Stimulated activated CD8-positive, alpha-beta memory T cell treated with anti-CD3 and anti-CD28 coated beads, Interleukin-4, amount 100 ng/mL, for 24 hours (primary cell): ENCODE measurements around the gene CNOT2.

Source experiments
- DNase-seq: peaks from one replicate; pipeline ENCODE4 v3.0.0-alpha.2; 2020; ENCODE audit warnings: low read depth

CNOT2 gene

GRCh38 chr12:70305794-70306193 lies 62.6 kb downstream of the CNOT2 start:
- no peak for DNase-seq

DNA sequence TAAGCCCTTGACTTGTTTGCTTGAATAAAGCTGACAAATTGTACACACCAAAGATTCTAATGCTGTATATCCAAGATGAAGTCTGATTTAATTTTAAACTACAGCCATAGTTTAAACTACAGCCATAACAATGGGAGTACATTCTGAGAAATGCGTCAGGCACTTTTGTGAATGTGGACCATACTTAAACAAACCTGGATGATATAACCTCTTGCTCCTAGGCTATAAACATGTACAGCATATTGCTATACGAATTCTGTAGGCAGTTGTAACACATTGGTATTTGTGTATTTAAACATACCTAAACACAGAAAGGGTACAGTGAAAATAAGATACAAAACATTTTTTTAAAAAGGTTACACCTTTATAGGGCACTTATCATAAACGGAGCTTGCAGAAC lies 63.4 kb downstream of the CNOT2 start:
- no peak for DNase-seq

GRCh38 chr12:70307868-70308267 lies 64.6 kb downstream of the CNOT2 start:
- DNase-seq = no peak

GRCh38 chr12:70309348-70309747 lies 66.1 kb downstream of the CNOT2 start:
- DNase-seq = no peak

DNA sequence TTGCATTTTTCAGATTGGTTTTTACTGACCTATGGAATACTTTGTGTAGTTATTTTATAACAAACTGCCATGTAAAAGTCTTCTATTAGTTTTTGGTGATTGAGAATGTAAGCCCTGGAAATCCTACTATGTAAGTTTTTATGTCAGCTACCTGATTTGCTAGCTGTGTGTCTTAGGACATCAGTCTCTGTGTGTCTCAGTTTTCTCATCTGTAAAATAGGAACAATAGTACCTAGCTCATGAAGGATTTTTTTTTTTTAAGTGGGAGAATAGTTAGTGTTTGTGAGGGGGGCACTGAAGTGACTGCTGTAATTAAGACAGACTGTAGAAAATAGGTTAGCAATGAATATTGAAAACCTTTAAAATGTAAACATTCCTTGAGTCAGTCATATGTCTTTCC lies 70.9 kb downstream of the CNOT2 start:
- DNase-seq = no peak

DNA sequence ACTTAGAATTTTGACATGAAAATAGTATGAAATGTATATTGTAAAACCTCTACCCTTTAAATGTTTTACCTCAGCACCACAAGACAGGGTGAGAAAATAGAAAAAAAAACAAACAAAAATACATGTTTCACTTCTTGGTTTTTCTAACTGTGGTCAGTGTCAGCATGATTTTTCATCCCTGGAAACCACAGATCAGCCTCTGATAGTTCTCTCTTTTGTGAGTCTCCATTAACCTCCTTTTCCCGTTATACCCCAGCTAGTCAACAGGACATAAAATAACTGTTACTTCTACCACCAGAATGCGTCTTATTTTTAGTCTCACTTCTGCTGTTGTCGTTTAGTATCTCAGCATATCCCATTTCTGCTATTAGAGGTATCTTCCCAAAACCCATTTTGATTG lies 74.5 kb downstream of the CNOT2 start:
- DNase-seq = no peak

DNA sequence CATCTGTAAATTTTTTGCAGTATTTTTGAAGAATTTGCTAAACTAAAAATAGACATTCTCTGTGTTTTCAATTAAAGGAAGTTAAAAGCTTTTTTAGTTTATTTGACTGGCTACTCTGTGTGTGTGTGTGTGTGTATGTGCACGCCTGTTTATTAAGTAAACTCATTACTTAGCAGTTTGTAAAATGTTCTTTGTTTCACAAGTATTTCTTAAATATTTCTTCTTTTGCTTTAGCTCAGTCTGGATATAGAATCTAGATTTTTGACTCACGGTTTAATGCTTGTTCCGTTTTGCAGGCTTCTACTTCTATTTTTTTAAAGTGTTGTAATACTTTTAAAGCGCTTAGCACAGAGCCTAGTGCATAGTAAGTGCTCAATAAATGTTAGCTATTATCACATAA lies 76.4 kb downstream of the CNOT2 start:
- DNase-seq = no peak

- DNase-seq = no peak
Measured at GRCh38 chr12:70321191-70321590, 78.0 kb downstream of the CNOT2 start.

- no peak for DNase-seq
Measured at GRCh38 chr12:70327541-70327940, 84.3 kb downstream of the CNOT2 start.

DNA sequence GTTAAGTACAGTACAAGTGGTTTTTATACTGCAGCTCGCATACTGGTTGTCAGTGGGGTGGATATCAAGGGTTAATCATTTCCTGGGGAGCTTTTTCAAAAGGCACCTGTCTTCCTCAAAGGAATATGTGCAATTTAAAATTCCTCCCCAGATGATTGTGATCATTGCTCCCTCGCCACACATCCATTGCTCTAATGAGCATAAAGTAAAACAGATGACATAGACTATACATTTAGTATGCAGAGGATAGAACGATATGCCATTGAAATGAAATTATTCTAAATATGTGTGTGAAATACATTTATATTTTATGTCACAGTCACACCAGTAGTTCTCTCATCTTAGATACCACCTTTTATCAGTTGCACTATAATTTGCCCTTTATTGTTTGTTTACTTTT lies 86.5 kb downstream of the CNOT2 start:
- DNase-seq = no peak

- DNase-seq = no peak
Measured at GRCh38 chr12:70330158-70330557, 86.9 kb downstream of the CNOT2 start.

DNA sequence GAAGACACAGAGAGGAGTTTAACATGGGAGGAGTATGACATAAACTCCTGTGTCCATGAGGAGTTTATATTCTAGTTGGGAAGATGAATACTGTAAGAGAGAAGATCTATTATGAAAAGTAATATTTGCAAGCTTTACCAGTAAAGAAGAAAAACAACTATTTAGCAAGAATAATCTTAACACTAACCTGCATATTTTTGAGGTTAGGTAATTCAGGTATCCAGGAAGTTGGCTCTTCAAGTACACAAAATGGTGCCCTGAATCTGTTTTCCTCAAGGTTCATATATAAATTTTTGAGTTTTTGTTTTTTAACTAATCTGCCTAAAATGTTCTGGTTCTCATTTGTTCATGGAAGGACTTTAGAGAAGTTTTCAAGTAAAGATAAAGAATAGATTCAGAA lies 89.0 kb downstream of the CNOT2 start:
- DNase-seq = no peak

DNA sequence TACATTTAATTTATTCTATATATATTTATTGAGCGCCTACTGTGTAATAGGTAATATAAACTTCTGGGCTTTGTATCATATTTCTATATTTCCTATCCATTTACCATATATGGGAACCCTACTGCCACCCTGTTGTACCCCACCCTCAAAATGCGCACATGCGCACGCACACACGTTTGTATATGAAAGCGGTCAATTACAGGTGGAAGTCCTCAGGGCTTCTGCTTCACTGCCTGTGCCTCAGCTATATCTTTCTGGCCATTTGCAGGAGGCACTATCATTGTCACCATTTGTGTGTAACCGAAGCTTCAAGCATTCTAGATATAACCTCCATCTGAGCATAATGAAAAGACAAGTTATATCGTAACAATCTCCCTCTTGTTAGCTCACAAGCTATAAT lies 91.5 kb downstream of the CNOT2 start:
- DNase-seq = no peak

DNA sequence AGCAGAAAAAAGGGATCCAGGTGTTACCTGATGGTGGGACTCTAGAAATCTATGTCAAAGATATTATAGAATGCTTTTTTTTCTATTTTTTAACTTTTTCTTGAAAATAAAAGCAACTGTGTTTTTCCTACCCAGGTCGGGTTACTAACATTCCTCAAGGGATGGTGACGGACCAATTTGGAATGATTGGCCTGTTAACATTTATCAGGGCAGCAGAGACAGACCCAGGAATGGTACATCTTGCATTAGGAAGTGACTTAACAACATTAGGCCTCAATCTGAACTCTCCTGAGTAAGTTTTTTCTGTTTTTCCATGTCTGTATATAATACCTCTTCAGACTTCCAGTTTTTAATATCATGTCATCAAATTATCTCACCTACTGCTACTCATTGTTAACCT lies 95.3 kb downstream of the CNOT2 start:
- no peak for DNase-seq

DNA sequence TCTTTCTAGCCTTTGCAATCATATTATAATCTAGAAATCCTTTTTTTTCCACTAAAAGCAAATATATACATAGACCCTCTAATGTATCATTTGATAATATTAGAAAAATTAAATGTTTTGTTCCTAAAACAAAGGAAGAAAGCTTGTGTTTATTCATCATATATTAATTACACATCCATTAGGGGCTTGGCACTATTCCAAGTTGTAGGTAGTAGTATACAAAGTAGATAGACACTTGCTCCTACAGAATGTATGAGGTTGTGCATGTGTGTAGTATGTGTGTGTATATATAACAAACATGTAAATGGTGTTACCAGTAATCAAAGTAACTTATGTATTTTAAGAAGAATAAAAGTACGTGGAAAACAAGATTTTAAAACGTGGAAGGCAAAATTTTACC lies 107.8 kb downstream of the CNOT2 start:
- no peak for DNase-seq

DNA sequence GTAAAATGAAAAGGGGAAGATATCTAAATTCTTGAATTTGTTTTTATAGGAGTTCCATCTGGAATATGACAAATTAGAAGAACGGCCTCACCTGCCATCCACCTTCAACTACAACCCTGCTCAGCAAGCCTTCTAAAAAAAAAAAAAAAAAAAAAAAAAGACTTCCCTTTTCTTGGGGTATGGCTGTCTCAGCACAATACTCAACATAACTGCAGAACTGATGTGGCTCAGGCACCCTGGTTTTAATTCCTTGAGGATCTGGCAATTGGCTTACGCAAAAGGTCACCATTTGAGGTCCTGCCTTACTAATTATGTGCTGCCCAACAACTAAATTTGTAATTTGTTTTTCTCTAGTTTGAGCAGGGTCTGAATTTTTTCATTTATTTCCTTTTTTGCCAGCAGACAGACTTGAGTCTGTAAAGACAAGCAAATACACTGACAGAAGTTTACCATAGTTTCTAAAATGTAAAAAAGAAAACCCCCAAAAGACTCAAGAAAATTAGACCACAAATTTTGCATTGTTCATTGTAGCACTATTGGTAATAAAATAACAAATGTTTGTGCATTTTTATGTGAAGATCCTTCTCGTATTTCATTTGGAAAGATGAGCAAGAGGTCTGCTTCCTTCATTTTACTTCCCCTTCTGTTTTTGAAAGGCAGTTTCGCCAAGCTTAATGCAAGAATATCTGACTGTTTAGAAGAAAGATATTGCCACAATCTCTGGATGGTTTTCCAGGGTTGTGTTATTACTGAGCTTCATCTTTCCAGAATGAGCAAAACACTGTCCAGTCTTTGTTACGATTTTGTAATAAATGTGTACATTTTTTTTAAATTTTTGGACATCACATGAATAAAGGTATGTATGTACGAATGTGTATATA lies 110.8 kb downstream of the CNOT2 start:
- no peak for DNase-seq

DNA sequence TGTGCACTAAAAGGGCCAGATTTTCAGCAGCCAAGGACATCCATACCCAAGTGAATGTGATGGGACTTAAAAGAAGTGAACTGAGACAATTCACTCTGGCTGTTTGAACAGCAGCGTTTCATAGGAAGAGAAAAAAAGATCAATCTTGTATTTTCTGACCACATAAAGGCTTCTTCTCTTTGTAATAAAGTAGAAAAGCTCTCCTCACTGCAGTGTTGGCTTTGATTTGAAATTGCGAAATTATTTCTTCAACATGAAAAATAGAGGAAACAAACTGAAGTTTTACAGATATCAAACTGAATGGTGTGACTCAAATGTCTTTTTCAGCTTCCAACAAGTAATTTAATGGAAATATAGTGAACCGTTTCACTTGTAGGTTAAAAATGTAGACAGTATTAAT lies 111.6 kb downstream of the CNOT2 start:
- DNase-seq = no peak

DNA sequence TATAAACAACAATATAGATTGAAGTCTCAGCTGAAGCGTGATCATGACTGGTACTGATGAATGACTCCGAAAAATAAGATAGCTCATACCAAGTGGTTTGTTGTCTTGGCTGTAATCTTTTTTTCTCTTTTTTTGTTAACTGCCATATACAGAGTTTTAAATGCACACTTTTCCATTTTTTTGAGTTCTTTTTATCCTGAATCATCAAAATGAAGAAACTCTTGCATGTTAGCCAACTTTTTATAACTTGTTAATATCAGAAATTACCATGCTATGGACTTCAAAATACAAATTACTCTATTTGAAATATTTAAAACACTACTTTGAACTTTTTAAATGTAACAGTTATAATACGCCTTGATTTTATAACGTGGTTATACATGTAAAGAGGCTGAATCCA lies 112.7 kb downstream of the CNOT2 start:
- DNase-seq = no peak

DNA sequence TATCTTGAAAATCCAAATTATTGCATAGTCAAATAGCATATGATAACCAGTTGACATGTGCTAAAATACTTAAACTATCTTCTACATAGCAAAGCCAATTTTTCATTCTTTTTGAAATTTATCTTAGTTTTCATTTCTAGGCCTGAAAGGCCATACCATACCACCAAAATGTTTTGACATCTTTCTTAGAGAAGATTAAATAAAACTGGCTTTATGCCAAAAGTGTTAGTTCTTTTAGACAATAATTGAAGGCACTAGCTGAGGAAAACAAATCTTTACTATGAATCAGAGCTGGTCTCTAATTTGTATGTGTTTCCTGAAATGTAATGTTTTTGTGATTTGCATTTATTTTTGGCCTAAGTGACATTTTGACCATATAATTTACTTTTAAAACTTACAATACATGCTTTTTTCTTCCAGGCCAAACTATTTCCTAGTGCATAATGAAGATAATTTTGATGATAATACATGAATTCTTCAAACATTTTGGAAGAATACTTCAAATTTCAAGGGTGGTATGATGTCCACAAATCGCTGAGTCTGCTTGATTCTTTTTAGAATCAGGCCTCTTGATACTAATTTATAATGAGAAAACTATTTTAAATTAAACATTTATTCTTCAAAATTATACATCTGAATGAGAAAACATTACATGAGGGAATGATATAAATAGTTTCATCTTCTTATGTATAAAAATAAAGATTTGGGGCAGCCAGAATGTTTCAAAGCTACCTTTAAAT lies 116.4 kb downstream of the CNOT2 start:
- DNase-seq = no peak

GRCh38 chr12:70360218-70360617 lies 117.0 kb downstream of the CNOT2 start:
- no peak for DNase-seq

- no peak for DNase-seq
Measured at GRCh38 chr12:70364695-70365397, 121.6 kb downstream of the CNOT2 start.

DNA sequence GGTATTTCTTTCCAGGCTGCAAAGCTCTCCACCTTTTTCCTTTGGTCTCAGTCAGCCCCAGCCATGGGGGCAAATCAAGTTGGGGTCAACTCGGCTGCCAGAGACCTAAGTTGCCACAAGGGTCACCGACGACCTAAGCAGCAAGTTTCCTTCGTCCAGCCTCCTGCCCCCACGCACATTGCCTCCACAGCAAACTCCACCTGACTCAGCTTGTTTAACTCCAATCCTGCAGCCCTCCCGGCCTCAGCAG lies 122.1 kb downstream of the CNOT2 start:
- no peak for DNase-seq
